DOHH2 (cell line): Measurements from ENCODE around the gene PDC.

Experiments used
- CTCF ChIP-seq: fragments of 200-600 bp; sonication (generic); IDR thresholded peaks from one replicate; pipeline ENCODE4 v1.5.1; 2014; ENCODE audit warnings: antibody characterized with exemption, mild to moderate bottlenecking, low read depth, low read length; ENCODE audit not compliant: poor library complexity, severe bottlenecking
- EZH2phosphoT487 ChIP-seq: fragments of 200-600 bp; sonication (generic); IDR thresholded peaks from 2 replicates; pipeline ENCODE4 v1.6.1; 2017; ENCODE audit warnings: borderline replicate concordance, mild to moderate bottlenecking, antibody characterized with exemption, low read length, moderate library complexity, mixed read lengths

- TF ChIP-seq EZH2phosphoT487 (no peak), CTCF (no peak)
Measured at GRCh38 chr1:186420311-186420710, 40.6 kb downstream of the PDC start.
